ENCODE data around the gene THAP6.

GRCh38 chr4:75514949-75515612 lies 808 bp downstream of the THAP6 start:
- no peak for TF ChIP-seq CTCF (IDR thresholded peaks at IDR 0.05; ENCODE audit: low read depth, low read length)
- TF ChIP-seq POLR2A (IDR thresholded peaks at IDR 0.05; ENCODE audit: extremely low read depth, insufficient read length), result no peak
- TF ChIP-seq MAX (IDR thresholded peaks at IDR 0.05; ENCODE audit: low read depth, low read length), result no peak
- TF ChIP-seq MYC (IDR thresholded peaks at IDR 0.05; ENCODE audit: low read depth, low read length), result no peak
